ENCODE results near the gene PPP3CA. TPM values are rescaled to one million over a fixed set of nuclear protein-coding genes. Genes with fewer than 3 reads are reported as not detected.

PPP3CA gene
- total RNA-seq, 4 donors from 2014 or later, result 38.5 to 46.7 (median 40.6) TPM

DNA sequence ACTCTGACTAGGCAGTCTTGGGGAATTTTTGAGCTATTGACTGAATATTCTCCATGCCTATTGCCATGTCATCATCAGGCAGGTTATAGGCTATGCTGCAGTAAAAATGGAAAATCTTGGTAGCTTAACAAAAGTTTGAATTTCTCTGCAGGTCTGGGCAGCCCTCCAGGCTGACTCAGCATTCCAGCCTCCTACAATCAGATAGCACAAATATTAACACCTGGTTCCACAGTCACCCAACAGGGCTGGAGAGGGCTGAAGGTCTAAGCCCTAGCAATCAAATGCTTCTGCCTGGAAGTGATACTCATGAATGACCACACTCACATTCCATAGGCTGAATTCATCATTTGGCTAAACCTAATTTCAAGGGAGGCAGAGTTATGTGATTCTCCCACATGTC is 9.6 kb upstream of the PPP3CA start:
- DNase-seq (ENCODE audit: low spot score in 2 of 2), result no peak
- intact Hi-C loops (cut with DNase I; ENCODE audit: low total_unique reads), result no loop called here
- TF ChIP-seq POLR2A (IDR thresholded peaks at IDR 0.05), result no peak
- TF ChIP-seq, protein P1, sequence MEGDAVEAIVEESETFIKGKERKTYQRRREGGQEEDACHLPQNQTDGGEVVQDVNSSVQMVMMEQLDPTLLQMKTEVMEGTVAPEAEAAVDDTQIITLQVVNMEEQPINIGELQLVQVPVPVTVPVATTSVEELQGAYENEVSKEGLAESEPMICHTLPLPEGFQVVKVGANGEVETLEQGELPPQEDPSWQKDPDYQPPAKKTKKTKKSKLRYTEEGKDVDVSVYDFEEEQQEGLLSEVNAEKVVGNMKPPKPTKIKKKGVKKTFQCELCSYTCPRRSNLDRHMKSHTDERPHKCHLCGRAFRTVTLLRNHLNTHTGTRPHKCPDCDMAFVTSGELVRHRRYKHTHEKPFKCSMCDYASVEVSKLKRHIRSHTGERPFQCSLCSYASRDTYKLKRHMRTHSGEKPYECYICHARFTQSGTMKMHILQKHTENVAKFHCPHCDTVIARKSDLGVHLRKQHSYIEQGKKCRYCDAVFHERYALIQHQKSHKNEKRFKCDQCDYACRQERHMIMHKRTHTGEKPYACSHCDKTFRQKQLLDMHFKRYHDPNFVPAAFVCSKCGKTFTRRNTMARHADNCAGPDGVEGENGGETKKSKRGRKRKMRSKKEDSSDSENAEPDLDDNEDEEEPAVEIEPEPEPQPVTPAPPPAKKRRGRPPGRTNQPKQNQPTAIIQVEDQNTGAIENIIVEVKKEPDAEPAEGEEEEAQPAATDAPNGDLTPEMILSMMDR (IDR thresholded peaks at IDR 0.05), result no peak
- H3K4me3 ChIP-seq (ENCODE audit: low read depth, poor library complexity, severe bottlenecking), result no peak overlapping the region

DNA sequence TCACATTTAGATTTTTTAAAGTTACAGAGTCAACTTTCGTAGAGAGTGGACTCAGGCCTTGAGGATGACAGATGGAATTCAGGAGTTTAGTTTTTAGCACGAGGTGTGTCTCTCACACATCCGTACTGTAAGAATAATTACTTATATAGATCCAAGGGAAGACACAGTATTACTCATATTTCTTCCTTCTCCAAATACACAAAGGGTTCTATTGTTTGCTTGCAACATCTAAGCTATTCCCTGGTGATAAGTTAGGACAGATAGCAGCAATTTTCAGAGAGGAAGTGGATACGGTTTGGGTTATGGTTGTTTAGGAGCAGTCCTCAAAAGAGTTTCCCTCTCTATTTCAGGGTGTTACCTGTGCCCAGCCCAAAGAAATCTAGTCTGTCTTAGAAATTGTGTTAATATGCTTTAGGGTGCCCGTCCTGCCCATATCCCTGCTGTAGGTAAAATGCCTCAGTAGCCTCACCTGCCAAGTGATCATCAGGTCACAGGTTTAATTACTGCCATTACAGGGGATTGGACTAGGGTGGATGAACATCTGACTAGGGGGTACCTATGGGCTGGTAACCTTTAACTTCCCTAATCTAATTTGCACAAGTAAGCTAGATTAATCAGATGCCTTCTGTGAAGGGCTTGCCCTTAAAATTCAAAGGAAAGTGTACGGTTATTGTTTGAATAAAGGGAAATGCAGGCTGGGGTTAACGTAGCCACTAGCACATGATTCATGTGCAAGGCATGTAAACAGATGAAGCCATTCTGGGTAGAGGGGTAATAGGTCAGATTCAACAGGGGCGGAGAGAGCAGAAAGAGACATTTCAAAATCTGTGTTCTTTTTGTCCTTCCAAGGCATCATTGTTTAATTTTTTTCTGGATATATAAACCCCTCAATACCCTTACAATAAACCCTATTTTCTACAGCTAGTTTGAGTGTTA is 8.7 kb upstream of the PPP3CA start:
- no peak overlapping the region for H3K4me3 ChIP-seq (ENCODE audit: low read depth, poor library complexity, severe bottlenecking)
- intact Hi-C loops (cut with DNase I; ENCODE audit: low total_unique reads), result no loop called here
- TF ChIP-seq POLR2A (IDR thresholded peaks at IDR 0.05), result no peak
- no peak for DNase-seq (ENCODE audit: low spot score in 2 of 2)
- WGBS, 2 donors, result 65 to 74% methylated on average over 8 of the region's 8 CpGs

DNA sequence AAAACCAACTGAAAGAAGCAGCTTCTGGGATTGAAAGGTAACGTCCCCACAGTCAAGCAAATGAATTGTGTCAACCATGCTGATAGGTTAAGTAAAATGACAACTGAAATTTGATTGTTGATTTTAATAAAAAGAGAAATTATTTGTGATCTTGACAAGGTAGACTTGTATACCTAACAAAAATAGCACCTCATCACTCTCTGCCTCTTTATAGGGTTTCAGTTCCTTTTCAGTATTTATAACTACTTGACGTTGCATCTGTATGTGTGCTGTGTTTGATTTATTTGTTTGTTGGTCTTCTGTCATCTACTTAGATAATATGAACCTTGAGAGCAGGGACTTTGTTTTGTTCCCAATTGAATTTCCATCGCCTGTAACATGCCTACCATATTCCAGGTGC is 7.9 kb upstream of the PPP3CA start:
- 90 to 94% methylated on average over 3 of the region's 3 CpGs for WGBS, 2 donors
- no peak overlapping the region for H3K4me3 ChIP-seq (ENCODE audit: low read depth, poor library complexity, severe bottlenecking)
- intact Hi-C loops (cut with DNase I; ENCODE audit: low total_unique reads), result no loop called here
- no peak for TF ChIP-seq POLR2A (IDR thresholded peaks at IDR 0.05)
- TF ChIP-seq, protein P1 (IDR thresholded peaks at IDR 0.05), result no peak
- DNase-seq (ENCODE audit: low spot score in 2 of 2), result no peak

DNA sequence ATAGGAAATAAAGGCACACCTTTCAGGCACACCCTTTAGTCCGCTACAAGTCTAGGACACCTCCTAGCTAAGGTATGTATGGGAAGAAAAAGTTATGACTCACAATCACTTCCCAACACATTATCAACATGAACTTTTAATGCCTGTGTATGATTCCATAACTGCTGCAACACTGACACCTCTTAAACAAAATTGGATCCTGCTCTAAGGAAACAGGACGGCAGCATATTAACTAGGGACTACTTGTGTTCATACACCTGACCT is 2.4 kb upstream of the PPP3CA start:
- TF ChIP-seq, protein P1 (IDR thresholded peaks at IDR 0.05), result no peak
- DNase-seq (ENCODE audit: low spot score in 2 of 2), result no peak
- no peak overlapping the region for H3K4me3 ChIP-seq (ENCODE audit: low read depth, poor library complexity, severe bottlenecking)
- WGBS, 2 donors, result 46 to 67% methylated on average over 2 of the region's 2 CpGs
- intact Hi-C loops (cut with DNase I; ENCODE audit: low total_unique reads), result no loop called here

DNA sequence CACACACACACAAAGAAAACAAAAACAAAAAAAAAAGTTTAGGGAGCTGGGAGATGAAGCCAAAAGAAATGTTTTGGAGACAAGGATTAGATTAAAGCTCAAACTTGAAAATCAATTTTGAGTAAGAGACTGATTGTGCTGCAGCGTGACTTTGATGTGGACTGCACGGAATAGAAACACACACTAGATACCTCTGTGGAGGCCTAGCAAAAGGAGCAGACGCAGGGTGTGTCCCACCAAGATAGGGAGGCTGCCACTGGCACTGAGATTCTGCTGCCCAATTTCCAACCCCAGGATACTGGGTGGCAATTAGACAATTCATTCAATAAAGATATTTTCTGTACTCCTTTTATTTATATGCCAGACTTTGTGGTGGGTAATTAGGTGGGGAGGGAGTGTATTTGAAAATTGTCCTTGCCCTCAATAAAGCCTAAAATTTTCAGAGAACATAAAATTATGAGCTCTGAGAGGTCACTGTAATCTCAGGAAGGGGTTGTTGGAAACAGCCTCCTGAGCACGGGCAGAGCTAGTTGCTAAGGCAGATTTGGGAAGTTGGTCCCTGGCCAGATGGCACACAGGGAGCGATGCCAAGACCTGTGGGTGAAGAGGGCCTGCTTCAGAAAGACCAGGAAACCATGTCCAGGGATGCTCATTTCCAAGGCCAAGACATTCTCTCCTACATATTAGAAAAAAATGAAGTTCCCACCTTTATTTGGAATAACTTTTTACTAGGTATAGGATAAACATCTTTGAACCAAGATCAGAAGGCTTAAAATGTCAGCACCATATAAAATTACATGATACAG is 1.9 kb upstream of the PPP3CA start:
- intact Hi-C loops (cut with DNase I; ENCODE audit: low total_unique reads), result no loop called here
- WGBS, 2 donors, result 32 to 34% methylated on average over 5 of the region's 5 CpGs
- TF ChIP-seq POLR2A (IDR thresholded peaks at IDR 0.05), result no peak
- TF ChIP-seq, protein P1 (IDR thresholded peaks at IDR 0.05), result no peak
- H3K4me3 ChIP-seq (ENCODE audit: low read depth, poor library complexity, severe bottlenecking), result no peak overlapping the region
- peak; percentile 49 to 91 for DNase-seq (ENCODE audit: low spot score in 2 of 2)

DNA sequence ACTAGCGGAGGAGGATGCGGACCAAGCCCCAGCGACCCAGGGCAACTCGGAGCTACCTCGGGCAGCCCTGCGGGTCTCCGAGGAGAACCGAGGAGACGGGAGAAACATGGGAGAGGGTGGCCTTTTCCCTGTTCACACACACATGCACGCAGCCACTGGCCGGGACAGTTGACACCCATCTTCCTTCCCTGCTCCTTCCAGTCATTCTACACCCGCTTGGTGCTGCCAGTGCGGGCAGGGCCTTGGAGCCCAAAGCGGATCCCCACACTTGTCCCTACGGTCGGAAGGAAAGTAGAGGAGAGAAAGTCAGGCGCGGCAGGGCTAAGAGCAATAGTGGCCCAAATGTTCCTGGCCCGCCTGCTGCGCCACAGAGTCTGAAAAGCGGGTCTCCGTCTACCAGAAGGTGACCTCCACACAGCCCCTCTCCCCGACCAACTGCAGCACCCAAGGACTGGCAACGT is 1.1 kb upstream of the PPP3CA start:
- WGBS, 2 donors, result 8% methylated on average over 23 of the region's 24 CpGs
- intact Hi-C loops (cut with DNase I; ENCODE audit: low total_unique reads), result no loop called here
- H3K4me3 ChIP-seq (ENCODE audit: low read depth, poor library complexity, severe bottlenecking), result peak overlapping the region; percentile 64
- DNase-seq (ENCODE audit: low spot score in 2 of 2), result no peak
- TF ChIP-seq, protein P1 (IDR thresholded peaks at IDR 0.05), result no peak
- TF ChIP-seq POLR2A (IDR thresholded peaks at IDR 0.05), result no peak

All from lower leg skin (tissue), 4 donors.